Small intestine (tissue), 7 donors: Measurements from ENCODE around the gene VRK3. TPM values are rescaled to one million over a fixed set of nuclear protein-coding genes. Genes with fewer than 3 reads are reported as not detected.

Experiments
- DNase-seq, 2 donors: peaks; one replicate each; pipeline versions ENCODE4 v3.0.0 to v3.0.0-alpha.2; 2013
- FAIRE-seq: peaks from 2 replicates; lab custom pipeline; 2012; peaks lifted over from hg19 to GRCh38; lab: Jason Lieb, UNC
- H3K27ac ChIP-seq, 3 donors: one replicate each; pipeline ENCODE4 v1.5.1; 2013; ENCODE audit warnings: low read length in 2 of 3, mild to moderate bottlenecking in 2 of 3, control low read depth in 1 of 3, inconsistent platforms in 1 of 3, low read depth in 1 of 3, moderate library complexity in 1 of 3
- H3K27me3 ChIP-seq, 3 donors: one replicate each; pipeline ENCODE4 v1.6.1; 2013; ENCODE audit warnings: low read length in 3 of 3, inconsistent platforms in 1 of 3; ENCODE audit not compliant: control insufficient read depth in 3 of 3, insufficient read depth in 3 of 3
- H3K36me3 ChIP-seq, 3 donors: one replicate each; pipeline ENCODE4 v1.6.1; 2013; ENCODE audit warnings: low read length in 3 of 3, inconsistent platforms in 1 of 3, low read depth in 1 of 3, mild to moderate bottlenecking in 1 of 3, moderate library complexity in 1 of 3; ENCODE audit not compliant: control insufficient read depth in 3 of 3, insufficient read depth in 2 of 3
- H3K4me1 ChIP-seq, 3 donors: one replicate each; pipeline ENCODE4 v1.6.1; 2013; ENCODE audit warnings: low read length in 2 of 3, inconsistent platforms in 1 of 3, low read depth in 1 of 3, mild to moderate bottlenecking in 1 of 3, moderate library complexity in 1 of 3; ENCODE audit not compliant: control insufficient read depth in 3 of 3, insufficient read depth in 2 of 3
- H3K4me3 ChIP-seq, 3 donors: one replicate each; pipeline ENCODE4 v1.5.1; 2013; ENCODE audit warnings: low read length in 3 of 3, control low read depth in 1 of 3, inconsistent platforms in 1 of 3, low read depth in 1 of 3, mild to moderate bottlenecking in 1 of 3, moderate library complexity in 1 of 3
- H3K9me3 ChIP-seq, 2 donors: one replicate each; pipeline ENCODE4 v1.6.1; 2013; ENCODE audit warnings: low read depth in 1 of 2, low read length in 1 of 2; ENCODE audit not compliant: control insufficient read depth in 2 of 2, insufficient read depth in 1 of 2
- WGBS, 3 donors: extraction: QIAGEN DNeasy Blood & Tissue Kit; methylation state at CpG; one replicate each; pipeline ENCODE4 v1.1.7; 2013; 5-methylcytosine and 5-hydroxymethylcytosine counted together
- polyA plus RNA-seq, 4 donors: library from polyadenylated mRNA; stranded (reverse) in 3 of 4; unstranded in 1 of 4; fragments of 200-250 nt in 3 of 4; fragments of 120-200 nt in 1 of 4; gene quantifications; one replicate each; pipeline versions ENCODE4 v1.2.1 to v1.2.3, GENCODE V29; 2013
- donor health status: healthy with polysubstance abuse.
- donor health status: control.
- donor health status: control.
- donor health status: Bipolar disorder and iron deficiency.
- donor health status: healthy.

Gene VRK3
- polyA plus RNA-seq, 4 donors: 39.8 to 63.3 (median 48.9) TPM

GRCh38 chr19:49957262-49957915 is 67.8 kb downstream of the VRK3 start:
- DNase-seq (peak in 1 of 2 donors; percentile 48), FAIRE-seq (no peak)
- H3K4me1 ChIP-seq: peaks cover 0 to 46% (median 0%) of the 10 kb centered on the region in 3 donors
- peak overlapping the region in 1 of 3 donors; percentile 74 for H3K27ac ChIP-seq
- 42 to 61% (median 50%) methylated on average over 10 of the region's 10 CpGs for WGBS, 3 donors
- peak overlapping the region in 1 of 3 donors; percentile 38 for H3K4me3 ChIP-seq
- H3K9me3 ChIP-seq: peaks cover 0 to 2% of the 10 kb centered on the region in 2 donors
- H3K27me3 ChIP-seq: peaks cover 0 to 2% (median 0%) of the 10 kb centered on the region in 3 donors
- no peaks in the 10 kb centered on the region for H3K36me3 ChIP-seq

GRCh38 chr19:49956115-49956495 is 69.1 kb downstream of the VRK3 start:
- Histone ChIP-seq H3K4me1 (peaks cover 0 to 55% (median 0%) of the 10 kb centered on the region in 3 donors), H3K27ac (peak overlapping the region in 1 of 3 donors; percentile 77)

GRCh38 chr19:49954933-49955332 is 70.2 kb downstream of the VRK3 start:
- 51 to 67% (median 57%) methylated on average over 11 of the region's 11 CpGs for WGBS, 3 donors
- DNase-seq: no peak
- H3K4me3 ChIP-seq: no peak overlapping the region

More at GRCh38 chr19:49956115-49956495, 69.1 kb downstream of the VRK3 start:
- DNase-seq: peak in 1 of 2 donors; percentile 58
- H3K4me3 ChIP-seq: peak overlapping the region in 1 of 3 donors; percentile 13
- no peaks in the 10 kb centered on the region for H3K27me3 ChIP-seq
- FAIRE-seq: no peak
- H3K36me3 ChIP-seq: peaks cover 0 to 7% (median 0%) of the 10 kb centered on the region in 3 donors
- H3K9me3 ChIP-seq: no peaks in the 10 kb centered on the region
- 39 to 74% (median 59%) methylated on average over 9 of the region's 9 CpGs for WGBS, 3 donors

GRCh38 chr19:49954092-49954829 is 70.9 kb downstream of the VRK3 start:
- FAIRE-seq (no peak), DNase-seq (peak in 1 of 2 donors; percentile 70)
- H3K27me3 ChIP-seq: no peaks in the 10 kb centered on the region
- H3K36me3 ChIP-seq: peaks cover 0 to 21% (median 0%) of the 10 kb centered on the region in 3 donors
- H3K4me3 ChIP-seq: no peak overlapping the region
- peak overlapping the region in 1 of 3 donors; percentile 19 for H3K27ac ChIP-seq
- no peaks in the 10 kb centered on the region for H3K9me3 ChIP-seq
- peaks cover 0 to 55% (median 0%) of the 10 kb centered on the region in 3 donors for H3K4me1 ChIP-seq
- WGBS, 3 donors: 22 to 25% (median 23%) methylated on average over 12 of the region's 12 CpGs

More at GRCh38 chr19:49954933-49955332, 70.2 kb downstream of the VRK3 start:
- Histone ChIP-seq H3K27me3 (no peaks in the 10 kb centered on the region), H3K36me3 (peaks cover 0 to 15% (median 0%) of the 10 kb centered on the region in 3 donors), H3K4me1 (peaks cover 0 to 55% (median 0%) of the 10 kb centered on the region in 3 donors), H3K27ac (peak overlapping the region in 1 of 3 donors; percentile 0), H3K9me3 (no peaks in the 10 kb centered on the region)
- no peak for FAIRE-seq

GRCh38 chr19:49953416-49953815 is 71.8 kb downstream of the VRK3 start:
- H3K27ac ChIP-seq: no peak overlapping the region

GRCh38 chr19:49952906-49953305 is 72.3 kb downstream of the VRK3 start:
- H3K36me3 ChIP-seq: peaks cover 0 to 22% (median 0%) of the 10 kb centered on the region in 3 donors
- DNase-seq (no peak), FAIRE-seq (no peak)
- no peaks in the 10 kb centered on the region for H3K9me3 ChIP-seq
- H3K4me1 ChIP-seq: peaks cover 0 to 47% (median 0%) of the 10 kb centered on the region in 3 donors
- WGBS, 3 donors: 48 to 65% (median 59%) methylated on average over 13 of the region's 13 CpGs
- no peak overlapping the region for H3K27ac ChIP-seq
- H3K4me3 ChIP-seq: no peak overlapping the region
- H3K27me3 ChIP-seq: no peaks in the 10 kb centered on the region

More at GRCh38 chr19:49953416-49953815, 71.8 kb downstream of the VRK3 start:
- H3K36me3 ChIP-seq: peaks cover 0 to 22% (median 0%) of the 10 kb centered on the region in 3 donors
- no peak for FAIRE-seq
- 63 to 80% (median 72%) methylated on average over 7 of the region's 7 CpGs for WGBS, 3 donors
- H3K27me3 ChIP-seq: no peaks in the 10 kb centered on the region
- H3K9me3 ChIP-seq: no peaks in the 10 kb centered on the region
- H3K4me1 ChIP-seq: peaks cover 0 to 50% (median 0%) of the 10 kb centered on the region in 3 donors
- no peak for DNase-seq
- H3K4me3 ChIP-seq: no peak overlapping the region

GRCh38 chr19:49952479-49952836 is 72.7 kb downstream of the VRK3 start:
- no peaks in the 10 kb centered on the region for H3K27me3 ChIP-seq
- peaks cover 0 to 46% (median 0%) of the 10 kb centered on the region in 3 donors for H3K4me1 ChIP-seq
- H3K9me3 ChIP-seq: no peaks in the 10 kb centered on the region
- no peak overlapping the region for H3K27ac ChIP-seq
- no peak for FAIRE-seq
- no peak for DNase-seq
- no peak overlapping the region for H3K4me3 ChIP-seq
- peaks cover 0 to 22% (median 0%) of the 10 kb centered on the region in 3 donors for H3K36me3 ChIP-seq

- Histone ChIP-seq H3K27me3 (no peaks in the 10 kb centered on the region), H3K27ac (no peak overlapping the region), H3K36me3 (peaks cover 0 to 24% (median 0%) of the 10 kb centered on the region in 3 donors), H3K9me3 (no peaks in the 10 kb centered on the region), H3K4me1 (peaks cover 0 to 46% (median 0%) of the 10 kb centered on the region in 3 donors), H3K4me3 (no peak overlapping the region)
- 68 to 81% (median 79%) methylated on average over 9 of the region's 9 CpGs for WGBS, 3 donors
- DNase-seq (no peak), FAIRE-seq (no peak)
Measured at GRCh38 chr19:49951806-49952478, 73.2 kb downstream of the VRK3 start.
